ENCODE results near the gene OTX2. TPM values are rescaled to one million over a fixed set of nuclear protein-coding genes. Genes with fewer than 3 reads are reported as not detected.

The OTX2 gene
- total RNA-seq, 1 experiment from 2014 or later = 30.1 TPM

- no peaks in the 10 kb centered on the region for H3K9me3 Mint-ChIP-seq
- H3K27ac Mint-ChIP-seq = no peak overlapping the region
- ATAC-seq (no peak), DNase-seq (ENCODE audit: low spot score) (no peak)
- peaks cover 13% of the 10 kb centered on the region; the same call in 1 of the 2 replicates for H3K36me3 Mint-ChIP-seq
- no peak for TF ChIP-seq ZSCAN18 (CRISPR knock-in tag; IDR thresholded peaks at IDR 0.05)
- no peak for TF ChIP-seq FOXP1 (CRISPR knock-in tag; IDR thresholded peaks at IDR 0.05; ENCODE audit: borderline replicate concordance)
- no peak for TF ChIP-seq E2F5 (CRISPR knock-in tag; IDR thresholded peaks at IDR 0.05)
- no peak for TF ChIP-seq ZNF396 (CRISPR knock-in tag; IDR thresholded peaks at IDR 0.05; ENCODE audit: borderline replicate concordance)
- no peak for TF ChIP-seq ZNF416 (CRISPR knock-in tag; IDR thresholded peaks at IDR 0.05)
- TF ChIP-seq USF2 (CRISPR knock-in tag; IDR thresholded peaks at IDR 0.05) = no peak
- no peak for TF ChIP-seq SMAD4 (CRISPR knock-in tag; IDR thresholded peaks at IDR 0.05)
- no peak for TF ChIP-seq TCF7 (CRISPR knock-in tag; IDR thresholded peaks at IDR 0.05; ENCODE audit: low read depth)
- no peak for TF ChIP-seq FOXP4 (CRISPR knock-in tag; IDR thresholded peaks at IDR 0.05)
- TF ChIP-seq GABPB1 (CRISPR knock-in tag; IDR thresholded peaks at IDR 0.05) = no peak
- no peak for TF ChIP-seq ATF3 (CRISPR knock-in tag; conservative IDR thresholded peaks at IDR 0.05)
- no peak for TF ChIP-seq MYBL2 (CRISPR knock-in tag; IDR thresholded peaks at IDR 0.05)
- no peak for TF ChIP-seq TEAD1 (CRISPR knock-in tag; IDR thresholded peaks at IDR 0.05)
- TF ChIP-seq, protein P1, sequence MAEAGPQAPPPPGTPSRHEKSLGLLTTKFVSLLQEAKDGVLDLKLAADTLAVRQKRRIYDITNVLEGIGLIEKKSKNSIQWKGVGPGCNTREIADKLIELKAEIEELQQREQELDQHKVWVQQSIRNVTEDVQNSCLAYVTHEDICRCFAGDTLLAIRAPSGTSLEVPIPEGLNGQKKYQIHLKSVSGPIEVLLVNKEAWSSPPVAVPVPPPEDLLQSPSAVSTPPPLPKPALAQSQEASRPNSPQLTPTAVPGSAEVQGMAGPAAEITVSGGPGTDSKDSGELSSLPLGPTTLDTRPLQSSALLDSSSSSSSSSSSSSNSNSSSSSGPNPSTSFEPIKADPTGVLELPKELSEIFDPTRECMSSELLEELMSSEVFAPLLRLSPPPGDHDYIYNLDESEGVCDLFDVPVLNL (CRISPR knock-in tag; IDR thresholded peaks at IDR 0.05; ENCODE audit: borderline replicate concordance, low read depth) = no peak
- TF ChIP-seq PRRX2 (CRISPR knock-in tag; IDR thresholded peaks at IDR 0.05) = no peak
- TF ChIP-seq KAT7 (CRISPR knock-in tag; IDR thresholded peaks at IDR 0.05; ENCODE audit: borderline replicate concordance) = no peak
- H3K4me1 Mint-ChIP-seq = peaks cover 67% of the 10 kb centered on the region
- ChIA-PET CTCF (interaction anchor here (1.3 to 1.4 kb wide), 2 partner anchors 9 to 10 kb away, joined by 4 to 5 read pairs; no protein-coding TSS in a partner anchor), POLR2A (interaction anchor here (1.3 kb wide), 1 partner anchor 9 kb away, joined by 4 read pairs; no protein-coding TSS in a partner anchor)
- H3K4me3 Mint-ChIP-seq = peak overlapping the region; percentile 94
- peaks cover 76% of the 10 kb centered on the region for H3K27me3 Mint-ChIP-seq (ENCODE audit: low read depth)
Observed at GRCh38 chr14:56808110-56808382, 2.2 kb downstream of the OTX2 start.

DNA sequence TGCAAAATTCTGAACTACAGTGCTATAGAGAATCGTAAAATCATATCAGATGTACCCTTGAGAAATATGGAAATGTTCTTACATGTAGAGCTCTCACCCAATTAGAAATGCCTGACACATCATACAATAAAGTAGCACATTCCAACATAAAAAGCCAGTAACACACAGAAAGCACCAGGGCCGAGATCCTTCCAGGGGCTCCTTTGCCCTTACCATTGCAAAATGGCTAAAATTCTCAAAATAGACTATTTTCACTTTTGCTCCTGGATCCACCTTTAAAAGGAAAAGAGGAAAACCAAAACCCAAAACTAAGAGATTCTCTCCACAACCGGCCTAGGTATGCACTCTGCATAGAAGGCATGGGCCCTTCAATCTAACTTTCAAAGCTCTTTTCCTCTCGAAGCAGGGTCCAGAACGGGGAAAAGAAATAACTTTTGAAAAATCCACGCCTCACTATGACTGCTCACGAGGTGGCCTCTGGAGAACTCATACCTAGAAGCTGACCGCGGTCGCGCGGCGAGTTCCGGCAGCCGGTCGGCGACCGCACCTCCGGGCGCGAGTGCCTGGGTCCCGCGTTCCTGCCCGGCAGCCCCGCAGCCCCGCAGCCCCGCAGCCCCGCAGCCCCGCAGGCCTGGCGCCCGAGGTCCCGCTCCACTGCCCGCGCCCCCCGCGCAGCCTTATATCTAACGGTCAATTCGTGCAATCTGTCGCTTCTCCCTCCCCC lies 2.7 kb downstream of the OTX2 start:
- Mint-ChIP-seq H3K27ac (peak overlapping the region; percentile 45), H3K36me3 (peaks cover 18% of the 10 kb centered on the region), H3K27me3 (ENCODE audit: low read depth) (peaks cover 76% of the 10 kb centered on the region), H3K4me1 (peaks cover 67% of the 10 kb centered on the region), H3K9me3 (no peaks in the 10 kb centered on the region), H3K4me3 (peak overlapping the region; percentile 94)
- ChIA-PET POLR2A (interaction anchor here (2.7 kb wide), 1 partner anchor 10 kb away, joined by 10 read pairs; no protein-coding TSS in a partner anchor), CTCF (interaction anchor here (1.3 to 2.7 kb wide), 3 partner anchors 10 to 244 kb away, joined by 3 to 12 read pairs (median 4); no protein-coding TSS in a partner anchor)
- DNase-seq (ENCODE audit: low spot score) (peak; percentile 26), ATAC-seq (no peak)
- TF ChIP-seq, protein P2, sequence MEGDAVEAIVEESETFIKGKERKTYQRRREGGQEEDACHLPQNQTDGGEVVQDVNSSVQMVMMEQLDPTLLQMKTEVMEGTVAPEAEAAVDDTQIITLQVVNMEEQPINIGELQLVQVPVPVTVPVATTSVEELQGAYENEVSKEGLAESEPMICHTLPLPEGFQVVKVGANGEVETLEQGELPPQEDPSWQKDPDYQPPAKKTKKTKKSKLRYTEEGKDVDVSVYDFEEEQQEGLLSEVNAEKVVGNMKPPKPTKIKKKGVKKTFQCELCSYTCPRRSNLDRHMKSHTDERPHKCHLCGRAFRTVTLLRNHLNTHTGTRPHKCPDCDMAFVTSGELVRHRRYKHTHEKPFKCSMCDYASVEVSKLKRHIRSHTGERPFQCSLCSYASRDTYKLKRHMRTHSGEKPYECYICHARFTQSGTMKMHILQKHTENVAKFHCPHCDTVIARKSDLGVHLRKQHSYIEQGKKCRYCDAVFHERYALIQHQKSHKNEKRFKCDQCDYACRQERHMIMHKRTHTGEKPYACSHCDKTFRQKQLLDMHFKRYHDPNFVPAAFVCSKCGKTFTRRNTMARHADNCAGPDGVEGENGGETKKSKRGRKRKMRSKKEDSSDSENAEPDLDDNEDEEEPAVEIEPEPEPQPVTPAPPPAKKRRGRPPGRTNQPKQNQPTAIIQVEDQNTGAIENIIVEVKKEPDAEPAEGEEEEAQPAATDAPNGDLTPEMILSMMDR (IDR thresholded peaks at IDR 0.05) = no peak
- TF ChIP-seq EMX1 (CRISPR knock-in tag; IDR thresholded peaks at IDR 0.05) (no peak), USF2 (CRISPR knock-in tag; IDR thresholded peaks at IDR 0.05) (no peak), PRDM15 (CRISPR knock-in tag; IDR thresholded peaks at IDR 0.05) (no peak), ZNF219 (CRISPR knock-in tag; IDR thresholded peaks at IDR 0.05; ENCODE audit: borderline replicate concordance) (no peak), SOX15 (CRISPR knock-in tag; IDR thresholded peaks at IDR 0.05) (no peak)

Data from WTC11 (cell line).